Measurements from ENCODE around the gene PAIP1. TPM values are rescaled to one million over a fixed set of nuclear protein-coding genes. Genes with fewer than 3 reads are reported as not detected.
"Not testable (repeated sequence)": the region's sequence is repeated elsewhere in the genome, so short reads cannot be mapped to it uniquely, and the experiment has no call there.

Gene PAIP1
- total RNA-seq, 1 experiment from 2014 or later: 118 TPM

DNA sequence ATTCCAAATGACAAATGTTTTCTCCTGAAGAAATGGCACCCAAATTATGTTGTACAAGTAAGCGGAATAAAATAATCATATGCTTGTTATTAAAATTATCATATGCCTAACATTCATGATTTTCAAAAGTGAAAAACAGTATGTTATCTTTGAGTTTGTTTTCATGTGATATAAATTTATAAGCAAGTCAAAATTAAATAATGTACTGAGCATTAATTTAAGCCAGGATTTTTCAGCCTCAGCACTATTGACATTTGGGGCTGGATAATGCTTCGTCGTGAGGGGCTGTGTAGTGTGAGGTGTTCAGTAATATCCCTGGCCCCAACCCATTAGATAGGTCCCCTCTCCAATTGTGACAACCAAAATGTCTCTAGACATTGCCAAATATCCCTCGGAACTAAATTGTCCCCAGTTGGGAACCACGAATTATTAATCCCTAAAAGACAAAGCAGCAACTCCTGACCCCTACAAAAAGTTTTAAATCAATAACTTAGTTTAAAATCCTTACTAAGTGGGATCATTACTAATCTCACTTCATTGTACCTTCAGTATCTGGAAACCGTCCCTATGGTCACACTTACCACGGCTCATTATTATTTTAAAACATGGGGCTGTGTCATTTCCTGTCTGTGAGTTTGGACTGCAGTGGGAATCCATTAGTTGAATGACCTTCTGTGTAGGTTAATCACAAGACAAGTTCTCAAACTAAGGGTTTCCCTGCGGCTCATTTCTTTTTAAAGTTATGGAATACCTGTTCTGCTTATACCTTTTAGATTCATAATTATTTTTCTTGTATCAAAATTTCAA, 44.8 kb upstream of the PAIP1 start:
- BruUV-seq (replicated peaks): no TSS peak
- Histone ChIP-seq H3K36me3 (ENCODE audit: insufficient read depth, low read length, poor library complexity, severe bottlenecking) (no peaks in the 10 kb centered on the region), H3K27me3 (replicated peaks; ENCODE audit: insufficient read depth, low read depth, low read length, poor library complexity) (no peaks in the 10 kb centered on the region), H3K27ac (ENCODE audit: low read depth, low read length, poor library complexity, severe bottlenecking) (peak overlapping the region; percentile 74), H3K9me3 (ENCODE audit: low read depth, low read length, poor library complexity, severe bottlenecking) (no peaks in the 10 kb centered on the region), H3K4me1 (ENCODE audit: insufficient read depth, low read length, poor library complexity, severe bottlenecking) (peaks cover 11% of the 10 kb centered on the region), H3K4me3 (ENCODE audit: low read depth, low read length, poor library complexity, severe bottlenecking) (peak overlapping the region; percentile 57)
- intact Hi-C loops (cut with micrococcal nuclease; ENCODE audit: unreplicated experiment): loop anchor here (5.0 kb wide), 1 partner anchor 44 kb away; the partner anchor contains the start of gene PAIP1
- peak; percentile 68 for DNase-seq (ENCODE audit: low spot score)
- ChIA-PET CTCF (no interaction called here), POLR2A (ENCODE audit: low non-redundant PET) (no interaction called here)
- no peak for TF ChIP-seq EZH2 (IDR thresholded peaks at IDR 0.05; ENCODE audit: borderline replicate concordance, low read depth, low read length, poor library complexity, severe bottlenecking)
- TF ChIP-seq, protein P1, sequence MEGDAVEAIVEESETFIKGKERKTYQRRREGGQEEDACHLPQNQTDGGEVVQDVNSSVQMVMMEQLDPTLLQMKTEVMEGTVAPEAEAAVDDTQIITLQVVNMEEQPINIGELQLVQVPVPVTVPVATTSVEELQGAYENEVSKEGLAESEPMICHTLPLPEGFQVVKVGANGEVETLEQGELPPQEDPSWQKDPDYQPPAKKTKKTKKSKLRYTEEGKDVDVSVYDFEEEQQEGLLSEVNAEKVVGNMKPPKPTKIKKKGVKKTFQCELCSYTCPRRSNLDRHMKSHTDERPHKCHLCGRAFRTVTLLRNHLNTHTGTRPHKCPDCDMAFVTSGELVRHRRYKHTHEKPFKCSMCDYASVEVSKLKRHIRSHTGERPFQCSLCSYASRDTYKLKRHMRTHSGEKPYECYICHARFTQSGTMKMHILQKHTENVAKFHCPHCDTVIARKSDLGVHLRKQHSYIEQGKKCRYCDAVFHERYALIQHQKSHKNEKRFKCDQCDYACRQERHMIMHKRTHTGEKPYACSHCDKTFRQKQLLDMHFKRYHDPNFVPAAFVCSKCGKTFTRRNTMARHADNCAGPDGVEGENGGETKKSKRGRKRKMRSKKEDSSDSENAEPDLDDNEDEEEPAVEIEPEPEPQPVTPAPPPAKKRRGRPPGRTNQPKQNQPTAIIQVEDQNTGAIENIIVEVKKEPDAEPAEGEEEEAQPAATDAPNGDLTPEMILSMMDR (conservative IDR thresholded peaks at IDR 0.05; ENCODE audit: low read depth, low read length): no peak

DNA sequence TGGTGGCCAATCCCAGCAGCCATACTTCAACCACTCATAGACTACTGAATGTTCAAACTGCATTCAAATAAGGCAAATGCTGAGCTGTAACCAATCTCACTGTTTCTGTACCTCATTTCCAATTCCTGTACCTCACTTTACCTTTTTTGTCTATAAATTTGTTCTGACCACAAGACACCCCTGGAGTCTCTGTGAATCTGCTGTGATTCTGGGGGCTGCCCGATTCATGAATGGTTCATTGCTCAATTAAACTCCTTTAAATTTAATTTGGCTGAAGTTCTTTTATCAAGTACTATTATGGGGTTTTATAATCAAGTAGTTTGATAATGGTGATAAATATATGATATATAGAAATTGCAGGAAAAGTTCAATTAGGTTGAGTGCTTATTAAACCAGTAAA, 42.0 kb upstream of the PAIP1 start:
- POLR2A ChIA-PET (ENCODE audit: low non-redundant PET); H3K9me3 ChIP-seq (ENCODE audit: low read depth, low read length, poor library complexity, severe bottlenecking); H3K4me3 ChIP-seq (ENCODE audit: low read depth, low read length, poor library complexity, severe bottlenecking); H3K36me3 ChIP-seq (ENCODE audit: insufficient read depth, low read length, poor library complexity, severe bottlenecking); intact Hi-C loops (cut with micrococcal nuclease; ENCODE audit: unreplicated experiment); BruUV-seq (replicated peaks); CTCF ChIA-PET; DNase-seq (ENCODE audit: low spot score); H3K27me3 ChIP-seq (replicated peaks; ENCODE audit: insufficient read depth, low read depth, low read length, poor library complexity); H3K27ac ChIP-seq (ENCODE audit: low read depth, low read length, poor library complexity, severe bottlenecking): not testable (repeated sequence)
- H3K4me1 ChIP-seq (ENCODE audit: insufficient read depth, low read length, poor library complexity, severe bottlenecking): peaks cover 11% of the 10 kb centered on the region

DNA sequence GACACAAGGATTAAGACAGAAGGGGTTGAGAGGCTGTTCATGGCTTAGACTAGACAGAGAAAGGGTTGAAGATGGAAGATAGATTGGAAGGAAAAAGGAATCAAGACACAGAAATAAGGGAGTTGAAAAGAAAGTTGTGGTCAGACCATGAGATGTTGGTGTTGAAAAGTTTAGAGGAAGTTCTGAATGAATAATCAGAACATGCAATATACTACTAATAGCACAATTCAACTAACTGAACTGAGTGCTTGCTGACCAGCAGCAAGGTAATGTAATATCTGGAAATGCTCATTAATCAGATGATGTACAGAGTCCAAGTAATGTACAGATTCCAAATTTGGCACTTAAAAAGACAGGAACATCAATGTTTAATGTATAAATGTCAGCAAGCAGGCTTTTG, 35.5 kb upstream of the PAIP1 start:
- intact Hi-C loops (cut with micrococcal nuclease; ENCODE audit: unreplicated experiment): no loop called here
- H3K27me3 ChIP-seq (replicated peaks; ENCODE audit: insufficient read depth, low read depth, low read length, poor library complexity): no peaks in the 10 kb centered on the region
- no peak overlapping the region for H3K4me3 ChIP-seq (ENCODE audit: low read depth, low read length, poor library complexity, severe bottlenecking)
- H3K4me1 ChIP-seq (ENCODE audit: insufficient read depth, low read length, poor library complexity, severe bottlenecking): peaks cover 3% of the 10 kb centered on the region
- ChIA-PET CTCF (no interaction called here), POLR2A (ENCODE audit: low non-redundant PET) (no interaction called here)
- H3K9me3 ChIP-seq (ENCODE audit: low read depth, low read length, poor library complexity, severe bottlenecking): no peaks in the 10 kb centered on the region
- TF ChIP-seq, protein P1 (conservative IDR thresholded peaks at IDR 0.05; ENCODE audit: low read depth, low read length): no peak
- TF ChIP-seq EZH2 (IDR thresholded peaks at IDR 0.05; ENCODE audit: borderline replicate concordance, low read depth, low read length, poor library complexity, severe bottlenecking): no peak
- no TSS peak for BruUV-seq (replicated peaks)
- H3K27ac ChIP-seq (ENCODE audit: low read depth, low read length, poor library complexity, severe bottlenecking): no peak overlapping the region
- no peak for DNase-seq (ENCODE audit: low spot score)
- no peaks in the 10 kb centered on the region for H3K36me3 ChIP-seq (ENCODE audit: insufficient read depth, low read length, poor library complexity, severe bottlenecking)

DNA sequence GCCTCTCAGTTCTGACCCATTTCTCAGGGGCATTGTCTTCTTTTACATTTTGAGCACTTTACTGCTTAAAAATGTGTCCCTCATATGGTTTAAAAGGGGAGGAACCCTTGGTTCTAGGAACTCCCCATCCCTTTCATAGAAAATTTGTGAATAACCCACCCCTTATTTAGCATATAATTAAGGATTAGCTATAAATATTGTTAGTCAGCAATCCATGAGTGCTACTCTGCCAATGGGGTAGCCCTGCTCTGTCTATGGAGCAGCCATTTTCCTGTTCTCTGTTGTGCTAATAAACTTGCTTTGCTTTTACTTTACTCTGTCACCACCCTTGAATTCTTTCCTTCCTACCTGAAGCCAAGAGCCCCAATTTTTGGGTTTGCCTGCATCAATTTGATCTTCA, 33.8 kb upstream of the PAIP1 start:
- POLR2A ChIA-PET (ENCODE audit: low non-redundant PET): no interaction called here
- CTCF ChIA-PET: no interaction called here
- H3K27me3 ChIP-seq (replicated peaks; ENCODE audit: insufficient read depth, low read depth, low read length, poor library complexity): no peaks in the 10 kb centered on the region
- no peak for DNase-seq (ENCODE audit: low spot score)
- H3K4me1 ChIP-seq (ENCODE audit: insufficient read depth, low read length, poor library complexity, severe bottlenecking): peaks cover 3% of the 10 kb centered on the region
- BruUV-seq (replicated peaks): no TSS peak
- TF ChIP-seq, protein P1 (conservative IDR thresholded peaks at IDR 0.05; ENCODE audit: low read depth, low read length): no peak
- no peak for TF ChIP-seq EZH2 (IDR thresholded peaks at IDR 0.05; ENCODE audit: borderline replicate concordance, low read depth, low read length, poor library complexity, severe bottlenecking)
- no peak overlapping the region for H3K27ac ChIP-seq (ENCODE audit: low read depth, low read length, poor library complexity, severe bottlenecking)
- intact Hi-C loops (cut with micrococcal nuclease; ENCODE audit: unreplicated experiment): no loop called here
- no peak overlapping the region for H3K4me3 ChIP-seq (ENCODE audit: low read depth, low read length, poor library complexity, severe bottlenecking)
- no peaks in the 10 kb centered on the region for H3K9me3 ChIP-seq (ENCODE audit: low read depth, low read length, poor library complexity, severe bottlenecking)
- no peaks in the 10 kb centered on the region for H3K36me3 ChIP-seq (ENCODE audit: insufficient read depth, low read length, poor library complexity, severe bottlenecking)
